Ishikawa (cell line): Measurements from ENCODE around the gene DLX1.

Source experiments
- CEBPB ChIP-seq: IDR thresholded peaks from 2 replicates; pipeline ENCODE4 v1.6.1; 2012
- EGR1 ChIP-seq: IDR thresholded peaks from 2 replicates; pipeline ENCODE4 v1.6.1; 2012
- NFIC ChIP-seq: IDR thresholded peaks from 2 replicates; pipeline ENCODE4 v1.6.1; 2012
- RAD21 ChIP-seq: IDR thresholded peaks from 2 replicates; pipeline ENCODE4 v1.6.1; 2012; ENCODE audit warnings: low read depth
- TAF1 ChIP-seq: IDR thresholded peaks from 2 replicates; pipeline ENCODE4 v1.6.1; 2012; ENCODE audit warnings: low read depth, mild to moderate bottlenecking
- YY1 ChIP-seq: IDR thresholded peaks from 2 replicates; pipeline ENCODE4 v1.6.1; 2012; ENCODE audit warnings: low read depth
- TF ChIP-seq, protein P1 (sequence below): IDR thresholded peaks from 2 replicates; pipeline ENCODE4 v1.6.1; 2012
- TF ChIP-seq, protein P2 (sequence below): IDR thresholded peaks from 2 replicates; pipeline ENCODE4 v1.6.1; 2012; ENCODE audit warnings: low read depth, mild to moderate bottlenecking

DNA sequence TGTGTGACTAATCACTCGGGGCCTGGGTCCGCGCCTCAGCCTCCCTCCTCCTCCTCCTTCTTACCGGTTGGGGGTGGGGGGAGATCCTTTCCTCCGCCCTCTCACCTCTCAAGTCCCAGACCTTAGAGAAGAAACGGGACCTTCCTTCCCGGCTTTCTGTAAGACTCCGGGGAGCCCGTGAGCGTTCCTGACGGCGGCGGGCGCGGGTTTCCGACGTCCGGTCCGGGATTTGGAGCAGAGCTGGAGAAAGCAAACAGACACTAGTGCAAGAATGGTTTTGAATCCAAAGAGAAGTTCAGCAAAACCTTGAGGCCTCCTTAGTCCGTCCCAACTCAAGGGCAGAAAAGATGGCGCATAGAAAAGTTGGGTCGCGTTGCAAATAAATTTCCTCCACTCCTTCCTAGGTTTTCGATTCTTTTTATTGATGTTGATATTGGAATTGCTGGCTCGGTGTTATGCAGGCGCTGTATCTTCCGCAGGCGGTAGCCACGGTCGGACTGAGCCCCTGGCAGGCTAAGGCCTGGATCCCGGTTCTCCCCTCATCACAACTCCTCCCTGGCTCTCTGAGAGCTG is 2.0 kb downstream of the DLX1 start:
- TF ChIP-seq CEBPB (no peak), RAD21 (no peak), NFIC (no peak), YY1 (no peak), EGR1 (no peak), TAF1 (no peak)
- TF ChIP-seq, protein P1, sequence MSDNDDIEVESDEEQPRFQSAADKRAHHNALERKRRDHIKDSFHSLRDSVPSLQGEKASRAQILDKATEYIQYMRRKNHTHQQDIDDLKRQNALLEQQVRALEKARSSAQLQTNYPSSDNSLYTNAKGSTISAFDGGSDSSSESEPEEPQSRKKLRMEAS: no peak
- TF ChIP-seq, protein P2, sequence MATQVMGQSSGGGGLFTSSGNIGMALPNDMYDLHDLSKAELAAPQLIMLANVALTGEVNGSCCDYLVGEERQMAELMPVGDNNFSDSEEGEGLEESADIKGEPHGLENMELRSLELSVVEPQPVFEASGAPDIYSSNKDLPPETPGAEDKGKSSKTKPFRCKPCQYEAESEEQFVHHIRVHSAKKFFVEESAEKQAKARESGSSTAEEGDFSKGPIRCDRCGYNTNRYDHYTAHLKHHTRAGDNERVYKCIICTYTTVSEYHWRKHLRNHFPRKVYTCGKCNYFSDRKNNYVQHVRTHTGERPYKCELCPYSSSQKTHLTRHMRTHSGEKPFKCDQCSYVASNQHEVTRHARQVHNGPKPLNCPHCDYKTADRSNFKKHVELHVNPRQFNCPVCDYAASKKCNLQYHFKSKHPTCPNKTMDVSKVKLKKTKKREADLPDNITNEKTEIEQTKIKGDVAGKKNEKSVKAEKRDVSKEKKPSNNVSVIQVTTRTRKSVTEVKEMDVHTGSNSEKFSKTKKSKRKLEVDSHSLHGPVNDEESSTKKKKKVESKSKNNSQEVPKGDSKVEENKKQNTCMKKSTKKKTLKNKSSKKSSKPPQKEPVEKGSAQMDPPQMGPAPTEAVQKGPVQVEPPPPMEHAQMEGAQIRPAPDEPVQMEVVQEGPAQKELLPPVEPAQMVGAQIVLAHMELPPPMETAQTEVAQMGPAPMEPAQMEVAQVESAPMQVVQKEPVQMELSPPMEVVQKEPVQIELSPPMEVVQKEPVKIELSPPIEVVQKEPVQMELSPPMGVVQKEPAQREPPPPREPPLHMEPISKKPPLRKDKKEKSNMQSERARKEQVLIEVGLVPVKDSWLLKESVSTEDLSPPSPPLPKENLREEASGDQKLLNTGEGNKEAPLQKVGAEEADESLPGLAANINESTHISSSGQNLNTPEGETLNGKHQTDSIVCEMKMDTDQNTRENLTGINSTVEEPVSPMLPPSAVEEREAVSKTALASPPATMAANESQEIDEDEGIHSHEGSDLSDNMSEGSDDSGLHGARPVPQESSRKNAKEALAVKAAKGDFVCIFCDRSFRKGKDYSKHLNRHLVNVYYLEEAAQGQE: no peak
